Suprapubic skin (tissue), 3 donors: Measurements from ENCODE around the gene ZNF283.

Experiments
- CTCF ChIP-seq, 2 donors: fragments of 200-600 bp in 1 of 2; fragments of 450-650 bp in 1 of 2; sonication (generic) in 1 of 2; IDR thresholded peaks; one replicate each; pipeline ENCODE4 v1.5.1; 2016 to 2019; ENCODE audit warnings: antibody characterized with exemption in 2 of 2, mild to moderate bottlenecking in 1 of 2, moderate library complexity in 1 of 2
- EP300 ChIP-seq: sonication (generic); formaldehyde crosslinking; IDR thresholded peaks from one replicate; pipeline ENCODE4 v1.6.1; 2017; ENCODE audit warnings: antibody characterized with exemption
- POLR2A ChIP-seq, 2 donors: fragments of 450-650 bp; IDR thresholded peaks; one replicate each; pipeline ENCODE4 v1.6.1; 2017; ENCODE audit warnings: antibody characterized with exemption in 2 of 2, mild to moderate bottlenecking in 2 of 2, moderate library complexity in 2 of 2

GRCh38 chr19:43814663-43815352 is 12.3 kb upstream of the ZNF283 start:
- TF ChIP-seq CTCF (IDR thresholded peaks at IDR 0.05) (no peak), POLR2A (IDR thresholded peaks at IDR 0.05) (no peak), EP300 (no peak)
